ENCODE measurements around the gene TRAPPC10. TPM values are rescaled to one million over a fixed set of nuclear protein-coding genes. Genes with fewer than 3 reads are reported as not detected.

Gene TRAPPC10
- total RNA-seq, 1 experiment from 2014 or later: 39.3 TPM

- no peak overlapping the region for H3K4me3 Mint-ChIP-seq (ENCODE audit: unreplicated experiment)
- intact Hi-C loops (cut with micrococcal nuclease): no loop called here
- BruUV-seq (replicated peaks): no TSS peak
- H3K36me3 Mint-ChIP-seq (ENCODE audit: insufficient read depth, unreplicated experiment): peaks cover 87% of the 10 kb centered on the region
- no peak for DNase-seq (ENCODE audit: unreplicated experiment)
- POLR2A ChIA-PET: interaction anchor here (0.6 to 2.2 kb wide), 2 partner anchors 9 to 99 kb away, joined by 4 to 13 read pairs; no protein-coding TSS in a partner anchor
- no peaks in the 10 kb centered on the region for H3K4me1 Mint-ChIP-seq (ENCODE audit: insufficient read depth, unreplicated experiment)
- H3K27me3 Mint-ChIP-seq (ENCODE audit: insufficient read depth, unreplicated experiment): no peaks in the 10 kb centered on the region
- no peaks in the 10 kb centered on the region for H3K9me3 Mint-ChIP-seq (ENCODE audit: unreplicated experiment)
- no peak for TF ChIP-seq CTCF (IDR thresholded peaks at IDR 0.05; ENCODE audit: unreplicated experiment)
- CTCF ChIA-PET: interaction anchor here (0.6 kb wide), 1 partner anchor 1691 kb away, joined by 3 read pairs; no protein-coding TSS in a partner anchor
- H3K27ac Mint-ChIP-seq (ENCODE audit: low read depth, unreplicated experiment): no peak overlapping the region
Observed at GRCh38 chr21:44083631-44084291, 71.7 kb downstream of the TRAPPC10 start.

- TF ChIP-seq CTCF (IDR thresholded peaks at IDR 0.05; ENCODE audit: unreplicated experiment): no peak
- no TSS peak for BruUV-seq (replicated peaks)
- no peaks in the 10 kb centered on the region for H3K27me3 Mint-ChIP-seq (ENCODE audit: insufficient read depth, unreplicated experiment)
- POLR2A ChIA-PET: interaction anchor here (0.5 to 2.2 kb wide), 3 partner anchors 8 to 39 kb away, joined by 3 to 13 read pairs (median 7); no protein-coding TSS in a partner anchor
- intact Hi-C loops (cut with micrococcal nuclease): no loop called here
- H3K4me3 Mint-ChIP-seq (ENCODE audit: unreplicated experiment): no peak overlapping the region
- CTCF ChIA-PET: interaction anchor here (0.7 kb wide), 1 partner anchor 8 kb away, joined by 3 read pairs; no protein-coding TSS in a partner anchor
- no peaks in the 10 kb centered on the region for H3K4me1 Mint-ChIP-seq (ENCODE audit: insufficient read depth, unreplicated experiment)
- no peak for DNase-seq (ENCODE audit: unreplicated experiment)
- H3K27ac Mint-ChIP-seq (ENCODE audit: low read depth, unreplicated experiment): no peak overlapping the region
- H3K9me3 Mint-ChIP-seq (ENCODE audit: unreplicated experiment): no peaks in the 10 kb centered on the region
- peaks cover 84% of the 10 kb centered on the region for H3K36me3 Mint-ChIP-seq (ENCODE audit: insufficient read depth, unreplicated experiment)
Observed at GRCh38 chr21:44084496-44085241, 72.6 kb downstream of the TRAPPC10 start.

GRCh38 chr21:44085491-44086321, 73.6 kb downstream of the TRAPPC10 start:
- H3K27ac Mint-ChIP-seq (ENCODE audit: low read depth, unreplicated experiment): peak overlapping the region; percentile 68
- no peak overlapping the region for H3K4me3 Mint-ChIP-seq (ENCODE audit: unreplicated experiment)
- H3K27me3 Mint-ChIP-seq (ENCODE audit: insufficient read depth, unreplicated experiment): no peaks in the 10 kb centered on the region
- CTCF ChIA-PET: interaction anchor here (0.6 kb wide), 2 partner anchors 9 to 18 kb away, joined by 3 to 4 read pairs; no protein-coding TSS in a partner anchor
- no peaks in the 10 kb centered on the region for H3K9me3 Mint-ChIP-seq (ENCODE audit: unreplicated experiment)
- no peak for DNase-seq (ENCODE audit: unreplicated experiment)
- H3K36me3 Mint-ChIP-seq (ENCODE audit: insufficient read depth, unreplicated experiment): peaks cover 84% of the 10 kb centered on the region
- BruUV-seq (replicated peaks): no TSS peak
- intact Hi-C loops (cut with micrococcal nuclease): no loop called here
- no peak for TF ChIP-seq CTCF (IDR thresholded peaks at IDR 0.05; ENCODE audit: unreplicated experiment)
- POLR2A ChIA-PET: interaction anchor here (0.7 kb wide), 1 partner anchor 11 kb away, joined by 3 read pairs; no protein-coding TSS in a partner anchor
- no peaks in the 10 kb centered on the region for H3K4me1 Mint-ChIP-seq (ENCODE audit: insufficient read depth, unreplicated experiment)

Data from MCF 10A (cell line).